HCT116 (cell line): Measurements from ENCODE around the gene CPSF7. TPM values are rescaled to one million over a fixed set of nuclear protein-coding genes. Genes with fewer than 3 reads are reported as not detected.
A peak's percentile ranks its signal among the peaks of the same experiment; 100 is the strongest.

Experiments used
- ATAC-seq: fragments of 200-7000 bp; cut with Tn5 transposase; 2 replicates; pipeline ENCODE4 v1.9.1; 2020; ENCODE audit warnings: mild to moderate bottlenecking, moderate library complexity
- BruUV-seq: library from RNA; stranded (reverse); fragments of 400-500 nt; replicated peaks from 2 replicates; lab custom pipeline; 2021; lab: Mats Ljungman, UMichigan
- CTCF ChIA-PET: fragments of 300-600 bp; sonication (Branson Sonifier 250); formaldehyde crosslinking; loops from one replicate; lab custom pipeline; 2021; ENCODE audit warnings: antibody characterized with exemption; lab: Charles Lee
- POLR2A ChIA-PET: fragments of 300-600, 350-600 bp; sonication (Branson Sonifier 250); formaldehyde crosslinking; loops from one replicate; lab custom pipeline; 2021; ENCODE audit warnings: antibody characterized with exemption; lab: Charles Lee
- RAD21 ChIA-PET, 2 experiments: fragments of 300-600 bp; sonication (Branson Sonifier 250); formaldehyde crosslinking; loops; one replicate each; lab custom pipeline; 2023; ENCODE audit warnings: low total read pairs in 2 of 2; ENCODE audit not compliant: uncharacterized antibody in 2 of 2, unreplicated experiment in 2 of 2, low non-redundant PET in 1 of 2; lab: Charles Lee
- DNase-seq: peaks from one replicate; pipeline ENCODE4 v3.0.0-alpha.2; 2010; ENCODE audit warnings: low read depth, low spot score
- H2AFZ ChIP-seq: fragments of 200-600 bp; shearing (Covaris generic), sonication (generic); 2 replicates; pipeline ENCODE4 v1.6.1; 2017; ENCODE audit warnings: low read depth, mixed run types, mixed read lengths, antibody characterized with exemption, low read length; ENCODE audit not compliant: poor library complexity, severe bottlenecking
- H3K27ac ChIP-seq: 2 replicates; pipeline ENCODE4 v1.5.1; 2012; ENCODE audit warnings: low read depth, low read length
- H3K27me3 ChIP-seq: fragments of 200-600 bp; sonication (generic); 2 replicates; pipeline ENCODE4 v1.6.1; 2016; ENCODE audit warnings: mixed run types, low read length, mixed read lengths; ENCODE audit not compliant: insufficient read depth
- H3K36me3 ChIP-seq, 2 experiments: fragments of 200-500 bp in 1 of 2; fragments of 200-600 bp in 1 of 2; sonication (Bioruptor generic) in 1 of 2; sonication (generic) in 1 of 2; 2 replicates each; pipeline versions ENCODE4 v1.5.1 to v1.6.1; 2014 to 2016; ENCODE audit warnings: low read length in 2 of 2, inconsistent platforms in 1 of 2, mixed read lengths in 1 of 2, mixed run types in 1 of 2; ENCODE audit not compliant: insufficient read depth in 2 of 2, control insufficient read depth in 1 of 2
- H3K4me1 ChIP-seq, 2 experiments: fragments of 200-600 bp in 1 of 2; sonication (generic) in 1 of 2; 2 replicates each; pipeline versions ENCODE4 v1.5.1 to v1.6.1; 2012 to 2017; ENCODE audit warnings: low read length in 2 of 2, inconsistent platforms in 1 of 2, mild to moderate bottlenecking in 1 of 2, mixed read lengths in 1 of 2, mixed run types in 1 of 2, moderate library complexity in 1 of 2; ENCODE audit not compliant: insufficient read depth in 2 of 2, control insufficient read depth in 1 of 2
- H3K4me2 ChIP-seq: fragments of 200-600 bp; sonication (generic); 2 replicates; pipeline ENCODE4 v1.6.1; 2017; ENCODE audit warnings: mixed run types, low read length, mixed read lengths
- H3K4me3 ChIP-seq, 2 experiments: fragments of 200-600 bp in 1 of 2; sonication (generic) in 1 of 2; replicated peaks in 1 of 2; 2 replicates each; pipeline ENCODE4 v1.5.1; 2011 to 2016; ENCODE audit warnings: low read length in 2 of 2, control low read depth in 1 of 2, low read depth in 1 of 2, mild to moderate bottlenecking in 1 of 2, mixed read lengths in 1 of 2, mixed run types in 1 of 2
- H3K79me2 ChIP-seq: fragments of 200-600 bp; sonication (generic); 2 replicates; pipeline ENCODE4 v1.6.1; 2017; ENCODE audit warnings: mild to moderate bottlenecking, mixed run types, low read length, moderate library complexity, mixed read lengths; ENCODE audit not compliant: insufficient read depth
- H3K9ac ChIP-seq: fragments of 200-600 bp; sonication (generic); 2 replicates; pipeline ENCODE4 v1.6.1; 2016; ENCODE audit warnings: low read length, mixed read lengths
- H3K9me2 ChIP-seq: fragments of 200-600 bp; sonication (generic), shearing (Covaris generic); 2 replicates; pipeline ENCODE4 v1.6.1; 2017; ENCODE audit warnings: mixed run types, mild to moderate bottlenecking, moderate library complexity; ENCODE audit not compliant: insufficient read depth
- H3K9me3 ChIP-seq, 2 experiments: fragments of 200-500 bp in 1 of 2; fragments of 200-600 bp in 1 of 2; sonication (Bioruptor generic) in 1 of 2; sonication (generic) in 1 of 2; 2 replicates each; pipeline ENCODE4 v1.6.1; 2014 to 2017; ENCODE audit warnings: low read length in 2 of 2, mixed read lengths in 2 of 2, inconsistent platforms in 1 of 2, low read depth in 1 of 2, mild to moderate bottlenecking in 1 of 2, mixed run types in 1 of 2, moderate library complexity in 1 of 2; ENCODE audit not compliant: control insufficient read depth in 1 of 2, insufficient read depth in 1 of 2
- H4K20me1 ChIP-seq: fragments of 200-600 bp; sonication (generic), shearing (Covaris generic); 2 replicates; pipeline ENCODE4 v1.6.1; 2017; ENCODE audit warnings: mixed run types, mild to moderate bottlenecking, moderate library complexity; ENCODE audit not compliant: insufficient read depth
- CTCF ChIP-seq, 3 experiments: fragments of 200-600 bp in 1 of 3; sonication (generic) in 1 of 3; IDR thresholded peaks in 2 of 3; conservative IDR thresholded peaks in 1 of 3; 2 replicates each; pipeline ENCODE4 v1.5.1; 2012 to 2017; ENCODE audit warnings: low read depth in 2 of 3, low read length in 2 of 3, antibody characterized with exemption in 1 of 3, borderline replicate concordance in 1 of 3, control low read depth in 1 of 3, mild to moderate bottlenecking in 1 of 3, mixed read lengths in 1 of 3, mixed run types in 1 of 3, moderate library complexity in 1 of 3; ENCODE audit not compliant: insufficient read depth in 1 of 3
- EGR1 ChIP-seq: IDR thresholded peaks from 2 replicates; pipeline ENCODE4 v1.6.1; 2012; ENCODE audit warnings: low read depth
- FOSL1 ChIP-seq: IDR thresholded peaks from 2 replicates; pipeline ENCODE4 v1.6.1; 2012; ENCODE audit warnings: low read depth
- JUND ChIP-seq: IDR thresholded peaks from 2 replicates; pipeline ENCODE4 v1.6.1; 2012
- MAX ChIP-seq: IDR thresholded peaks from 2 replicates; pipeline ENCODE4 v1.6.1; 2012
- SIN3A ChIP-seq: IDR thresholded peaks from 2 replicates; pipeline ENCODE4 v1.6.1; 2012; ENCODE audit warnings: low read depth
- YY1 ChIP-seq: IDR thresholded peaks from 2 replicates; pipeline ENCODE4 v1.6.1; 2011; ENCODE audit warnings: low read length, low read depth, moderate library complexity, mild to moderate bottlenecking; ENCODE audit not compliant: insufficient replicate concordance; ENCODE audit errors: extremely low read depth
- intact Hi-C: fragments of 100-400 bp; cut with micrococcal nuclease; formaldehyde crosslinking; loops from 2 replicates; pipeline ENCODE4 v1.10.0; 2022
- total RNA-seq: library from RNA; stranded (reverse); gene quantifications from one replicate; pipeline ENCODE4 v1.2.1, GENCODE V29; 2021; ENCODE audit not compliant: unreplicated experiment

CPSF7 gene
- total RNA-seq, 1 experiment from 2014 or later, result 110 TPM

- H3K4me2 ChIP-seq, result no peak overlapping the region
- intact Hi-C loops, result no loop called here
- no peaks in the 10 kb centered on the region for H3K27me3 ChIP-seq
- ATAC-seq (no peak; the same call in 1 of the 2 replicates), DNase-seq (no peak)
- ChIA-PET POLR2A (interaction anchor here (1.1 to 1.7 kb wide), 4 partner anchors 9 to 66 kb away, joined by 4 to 8 read pairs (median 6); partner anchors contain the start of genes CPSF7, SDHAF2 and TMEM216), RAD21 (no interaction called here), CTCF (interaction anchor here (1.0 to 1.7 kb wide), 2 partner anchors 16 to 65 kb away, joined by 3 to 5 read pairs; no protein-coding TSS in a partner anchor)
- no peak overlapping the region for H3K9ac ChIP-seq
- H3K9me2 ChIP-seq, result no peaks in the 10 kb centered on the region
- peaks cover 32 to 35% of the 10 kb centered on the region in 2 experiments; a peak in 3 of 4 replicates for H3K36me3 ChIP-seq
- H3K4me3 ChIP-seq, result no peak overlapping the region
- no peak overlapping the region for H3K27ac ChIP-seq
- H4K20me1 ChIP-seq, result no peaks in the 10 kb centered on the region
- peaks cover 6% of the 10 kb centered on the region; the same call in 1 of the 2 replicates for H3K79me2 ChIP-seq
- H3K9me3 ChIP-seq, result no peaks in the 10 kb centered on the region
- TF ChIP-seq JUND (no peak), FOSL1 (no peak), EGR1 (no peak), CTCF (IDR thresholded peaks at IDR 0.05 in 2 of 3, conservative IDR thresholded peaks at IDR 0.05 in 1 of 3; ENCODE audit: borderline replicate concordance in 1 of 3, insufficient read depth in 1 of 3, low read depth in 2 of 3, low read length in 2 of 3) (no peak), MAX (no peak), YY1 (no peak), SIN3A (0 out of 2 replicates have a peak, but pooled peaks have one; percentile 30)
- no TSS peak for BruUV-seq
- no peaks in the 10 kb centered on the region for H3K4me1 ChIP-seq
- no peak overlapping the region for H2AFZ ChIP-seq
These were observed 28.2 kb downstream of the CPSF7 start for GRCh38 chr11:61401573-61401972.
